HepG2 (cell line): ENCODE results near the gene SAMD5. TPM values are rescaled to one million over a fixed set of nuclear protein-coding genes. Genes with fewer than 3 reads are reported as not detected.

Source experiments
- ATAC-seq: fragments of 200-7000 bp; cut with Tn5 transposase; 3 replicates; pipeline ENCODE4 v1.9.1; 2020; ENCODE audit warnings: mild to moderate bottlenecking, moderate library complexity
- BruUV-seq: library from RNA; stranded (reverse); fragments of 400-500 nt; replicated peaks from 2 replicates; lab custom pipeline; 2021; lab: Mats Ljungman, UMichigan
- CTCF ChIA-PET: fragments of 300-600 bp; formaldehyde crosslinking; extraction: SDS; loops from one replicate; lab custom pipeline; 2021; ENCODE audit warnings: low total read pairs, inconsistent platforms, low intra/inter-chr PET ratio; lab: Yijun Ruan, JAX
- POLR2A ChIA-PET: fragments of 350-600 bp; sonication (Branson Sonifier 250); formaldehyde crosslinking; loops from one replicate; lab custom pipeline; 2020; ENCODE audit warnings: antibody characterized with exemption, inconsistent platforms; lab: Yijun Ruan, JAX
- DNase-seq: peaks from one replicate; pipeline ENCODE4 v3.0.0-alpha.2; 2015; ENCODE audit warnings: low spot score
- FAIRE-seq: peaks from 3 replicates; lab custom pipeline; 2011; peaks lifted over from hg19 to GRCh38; lab: Jason Lieb, UNC
- H2AFZ ChIP-seq: one replicate; pipeline ENCODE4 v1.6.1; 2011; ENCODE audit warnings: low read length, inconsistent platforms
- H3K27ac ChIP-seq: fragments of 300-600 bp; 3 replicates; pipeline ENCODE4 v1.8.0; 2011; ENCODE audit warnings: mixed run types, mild to moderate bottlenecking, mixed read lengths, low read length, inconsistent platforms; ENCODE audit not compliant: insufficient read depth; ENCODE audit errors: extremely low read length
- H3K27me3 ChIP-seq, 2 experiments: fragments of 200-600 bp in 1 of 2; 2 replicates in 1 of 2; 3 replicates in 1 of 2; pipeline versions ENCODE4 v1.6.0 to v1.8.0; 2011; ENCODE audit warnings: low read length in 2 of 2, mild to moderate bottlenecking in 2 of 2, moderate library complexity in 2 of 2, inconsistent platforms in 1 of 2; ENCODE audit not compliant: insufficient read depth in 2 of 2, control insufficient read depth in 1 of 2
- H3K36me3 ChIP-seq, 2 experiments: fragments of 200-600 bp in 1 of 2; replicated peaks in 1 of 2; 2 replicates in 1 of 2; 3 replicates in 1 of 2; pipeline versions ENCODE4 v1.5.1 to v1.8.0; 2011; ENCODE audit warnings: low read length in 2 of 2, inconsistent platforms in 1 of 2; ENCODE audit not compliant: insufficient read depth in 2 of 2, control insufficient read depth in 1 of 2
- H3K4me1 ChIP-seq: 2 replicates; pipeline ENCODE4 v1.5.1; 2012; ENCODE audit warnings: low read length, inconsistent platforms; ENCODE audit not compliant: insufficient read depth
- H3K4me2 ChIP-seq: 2 replicates; pipeline ENCODE4 v1.6.0; 2011; ENCODE audit warnings: low read depth, low read length, inconsistent platforms
- H3K4me3 ChIP-seq, 3 experiments: fragments of 200-600 bp in 1 of 3; sonication (generic), shearing (Covaris generic) in 1 of 3; replicated peaks in 1 of 3; 2 replicates each; pipeline ENCODE4 v1.5.1; 2011 to 2016; ENCODE audit warnings: low read length in 3 of 3, inconsistent platforms in 2 of 3, low read depth in 2 of 3, mild to moderate bottlenecking in 2 of 3, control low read depth in 1 of 3, mixed read lengths in 1 of 3; ENCODE audit not compliant: insufficient read depth in 1 of 3
- H3K79me2 ChIP-seq: one replicate; pipeline ENCODE4 v1.6.1; 2011; ENCODE audit warnings: low read length, inconsistent platforms; ENCODE audit not compliant: insufficient read depth
- H3K9ac ChIP-seq: 2 replicates; pipeline ENCODE4 v1.6.0; 2011; ENCODE audit warnings: mild to moderate bottlenecking, low read depth, low read length, inconsistent platforms; ENCODE audit not compliant: insufficient read depth
- H3K9me3 ChIP-seq: 2 replicates; pipeline ENCODE4 v1.5.1; 2012; ENCODE audit warnings: mild to moderate bottlenecking, low read length
- H4K20me1 ChIP-seq: 2 replicates; pipeline ENCODE4 v1.6.0; 2011; ENCODE audit warnings: inconsistent platforms, mild to moderate bottlenecking, low read length, moderate library complexity; ENCODE audit not compliant: insufficient read depth
- CAMTA2 ChIP-seq: sonication (generic); formaldehyde crosslinking; IDR thresholded peaks from 2 replicates; pipeline ENCODE4 v1.4.0; 2020; ENCODE audit warnings: mild to moderate bottlenecking, missing genetic modification reagents, borderline replicate concordance
- DNMT3B ChIP-seq: conservative IDR thresholded peaks from 2 replicates; pipeline ENCODE4 v1.6.1; 2016; ENCODE audit warnings: missing biosample characterization, control low read depth
- ELF3 ChIP-seq: IDR thresholded peaks from 2 replicates; pipeline ENCODE4 v1.6.1; 2016; ENCODE audit warnings: missing genetic modification reagents, missing compliant biosample characterization
- MYC ChIP-seq: sonication (generic); formaldehyde crosslinking; IDR thresholded peaks from 2 replicates; pipeline ENCODE4 v1.9.0; 2021; ENCODE audit warnings: missing genetic modification reagents, borderline replicate concordance
- SMYD3 ChIP-seq: sonication (generic); formaldehyde crosslinking; IDR thresholded peaks from 2 replicates; pipeline ENCODE4 v1.8.1; 2023; ENCODE audit warnings: mild to moderate bottlenecking, missing genetic modification reagents
- TEAD2 ChIP-seq: sonication (generic); formaldehyde crosslinking; IDR thresholded peaks from 2 replicates; pipeline ENCODE4 v1.9.0; 2021; ENCODE audit warnings: missing genetic modification reagents
- ZNF224 ChIP-seq: sonication (generic); formaldehyde crosslinking; IDR thresholded peaks from 2 replicates; pipeline ENCODE4 v1.5.0; 2020; ENCODE audit warnings: mild to moderate bottlenecking, missing genetic modification reagents
- ZNF256 ChIP-seq: sonication (generic); formaldehyde crosslinking; conservative IDR thresholded peaks from 2 replicates; pipeline ENCODE4 v1.4.0; 2020; ENCODE audit warnings: missing genetic modification reagents
- ZNF350 ChIP-seq: sonication (generic); formaldehyde crosslinking; IDR thresholded peaks from 2 replicates; pipeline ENCODE4 v1.4.0; 2020; ENCODE audit warnings: mild to moderate bottlenecking, low read depth, missing genetic modification reagents, borderline replicate concordance
- ZNF484 ChIP-seq: sonication (generic); formaldehyde crosslinking; IDR thresholded peaks from 2 replicates; pipeline ENCODE4 v1.5.1; 2020; ENCODE audit warnings: mild to moderate bottlenecking, low read depth, missing genetic modification reagents, borderline replicate concordance
- ZNF775 ChIP-seq: sonication (generic); formaldehyde crosslinking; IDR thresholded peaks from 2 replicates; pipeline ENCODE4 v1.4.0; 2020; ENCODE audit warnings: missing genetic modification reagents, mild to moderate bottlenecking, moderate library complexity, borderline replicate concordance
- WGBS: methylation state at CpG from one replicate; pipeline ENCODE4 v1.1.6; 2017; ENCODE audit warnings: low lambda C conversion rate; 5-methylcytosine and 5-hydroxymethylcytosine counted together
- in situ Hi-C: cut with HindIII; loops from 2 replicates; pipeline ENCODE4 v1.10.0; 2017; ENCODE audit warnings: low pct_unique_long_range_greater_than_20kb; ENCODE audit not compliant: extremely low pct_ligation_motif_present
- intact Hi-C: fragments of 100-400 bp; cut with micrococcal nuclease; formaldehyde crosslinking; loops from one replicate; pipeline ENCODE4 v1.10.0; 2022; ENCODE audit not compliant: unreplicated experiment
- polyA plus RNA-seq, 8 experiments: library from polyadenylated mRNA; depleted of rRNA in 3 of 8; stranded (reverse) in 7 of 8; unstranded in 1 of 8; fragments of >200 nt; fragmentation: Illumina TruSeq in 4 of 8; extraction: Trizol in 4 of 8; gene quantifications; 2 replicates each; pipeline versions ENCODE4 v1.2.1 to v1.2.3, GENCODE V29; 2011 to 2016; ENCODE audit warnings: low read depth in 4 of 8, missing spikeins in 1 of 8, mixed read lengths in 1 of 8; ENCODE audit not compliant: insufficient read depth in 1 of 8
- total RNA-seq, 5 experiments: library from RNA; depleted of rRNA; stranded (reverse); fragments of >200 nt; fragmentation: Illumina TruSeq; extraction: Trizol; gene quantifications; 2 replicates each; pipeline ENCODE4 v1.2.3, GENCODE V29; 2016; ENCODE audit warnings: low read depth in 1 of 5
- TF ChIP-seq, protein P1 (sequence below): sonication (generic); formaldehyde crosslinking; conservative IDR thresholded peaks from 2 replicates; pipeline ENCODE4 v1.4.0; 2020; ENCODE audit warnings: missing genetic modification reagents
- TF ChIP-seq, protein P2 (sequence below): sonication (generic); formaldehyde crosslinking; IDR thresholded peaks from 2 replicates; pipeline ENCODE4 v1.5.1; 2020; ENCODE audit warnings: mild to moderate bottlenecking, missing genetic modification reagents, moderate library complexity

The SAMD5 gene
- total and polyA plus RNA-seq, 2 of the 13 experiments (the other 11 are each of a cell fraction or from before 2014, with no cell fraction given): 0.02 to 0.07 TPM

DNA sequence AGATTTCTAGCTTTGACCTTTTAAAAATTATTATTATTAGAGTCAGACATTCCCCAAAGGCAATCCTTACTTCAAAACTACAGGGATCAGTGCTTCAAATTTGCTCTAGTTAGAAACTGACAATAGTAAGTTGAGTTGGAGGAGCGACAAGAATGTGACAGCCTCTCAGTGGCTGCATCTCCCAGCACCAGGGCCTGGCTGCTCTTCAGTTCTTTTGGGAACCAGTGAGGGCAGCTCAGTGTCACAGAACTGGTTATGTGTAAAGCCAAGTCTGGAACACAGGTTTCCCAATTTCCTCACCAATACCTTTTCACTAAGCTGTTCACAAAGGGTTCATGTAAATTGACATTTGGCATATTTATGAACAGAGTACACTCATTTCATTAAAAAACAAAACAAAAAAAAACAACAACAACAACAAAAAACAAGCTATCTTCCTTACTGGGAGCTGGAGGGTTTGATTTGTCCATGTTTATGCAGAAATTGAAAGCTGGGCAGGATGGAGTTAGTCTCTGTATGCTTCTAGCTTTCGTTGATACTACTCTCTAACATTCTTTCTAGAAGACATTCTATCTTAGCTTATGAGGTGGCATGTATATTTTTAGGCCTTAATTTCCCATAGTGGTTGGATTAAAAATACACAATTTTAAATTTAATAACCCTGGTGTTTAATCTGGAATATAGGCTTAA lies 95.0 kb downstream of the SAMD5 start:
- FAIRE-seq (no peak), ATAC-seq (no peak), DNase-seq (no peak)
- in situ Hi-C loops: no loop called here
- H3K9ac ChIP-seq: no peak overlapping the region
- peaks cover 0 to 4% of the 10 kb centered on the region in 2 experiments; a peak in 1 of 5 replicates for H3K27me3 ChIP-seq
- no peak overlapping the region for H3K27ac ChIP-seq
- H2AFZ ChIP-seq: no peak overlapping the region
- no peak overlapping the region for H3K4me2 ChIP-seq
- H4K20me1 ChIP-seq: no peaks in the 10 kb centered on the region
- no TSS peak for BruUV-seq
- ChIA-PET POLR2A (no interaction called here), CTCF (no interaction called here)
- 0% methylated on average over 2 of the region's 2 CpGs for WGBS
- H3K36me3 ChIP-seq: no peaks in the 10 kb centered on the region
- H3K4me1 ChIP-seq: no peaks in the 10 kb centered on the region
- no peaks in the 10 kb centered on the region for H3K79me2 ChIP-seq
- no peak overlapping the region for H3K4me3 ChIP-seq
- TF ChIP-seq ZNF350 (CRISPR knock-in tag) (no peak), TEAD2 (CRISPR knock-in tag) (no peak), MYC (CRISPR knock-in tag) (no peak), DNMT3B (CRISPR knock-in tag) (no peak), ZNF484 (CRISPR knock-in tag) (no peak), ELF3 (CRISPR knock-in tag) (no peak), ZNF224 (CRISPR knock-in tag) (no peak), CAMTA2 (no peak), SMYD3 (CRISPR knock-in tag) (no peak), ZNF256 (CRISPR knock-in tag) (no peak), ZNF775 (CRISPR knock-in tag) (no peak)
- TF ChIP-seq, protein P1, sequence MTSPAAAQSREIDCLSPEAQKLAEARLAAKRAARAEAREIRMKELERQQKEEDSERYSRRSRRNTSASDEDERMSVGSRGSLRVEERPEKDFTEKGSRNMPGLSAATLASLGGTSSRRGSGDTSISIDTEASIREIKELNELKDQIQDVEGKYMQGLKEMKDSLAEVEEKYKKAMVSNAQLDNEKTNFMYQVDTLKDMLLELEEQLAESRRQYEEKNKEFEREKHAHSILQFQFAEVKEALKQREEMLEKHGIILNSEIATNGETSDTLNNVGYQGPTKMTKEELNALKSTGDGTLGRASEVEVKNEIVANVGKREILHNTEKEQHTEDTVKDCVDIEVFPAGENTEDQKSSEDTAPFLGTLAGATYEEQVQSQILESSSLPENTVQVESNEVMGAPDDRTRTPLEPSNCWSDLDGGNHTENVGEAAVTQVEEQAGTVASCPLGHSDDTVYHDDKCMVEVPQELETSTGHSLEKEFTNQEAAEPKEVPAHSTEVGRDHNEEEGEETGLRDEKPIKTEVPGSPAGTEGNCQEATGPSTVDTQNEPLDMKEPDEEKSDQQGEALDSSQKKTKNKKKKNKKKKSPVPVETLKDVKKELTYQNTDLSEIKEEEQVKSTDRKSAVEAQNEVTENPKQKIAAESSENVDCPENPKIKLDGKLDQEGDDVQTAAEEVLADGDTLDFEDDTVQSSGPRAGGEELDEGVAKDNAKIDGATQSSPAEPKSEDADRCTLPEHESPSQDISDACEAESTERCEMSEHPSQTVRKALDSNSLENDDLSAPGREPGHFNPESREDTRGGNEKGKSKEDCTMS (CRISPR knock-in tag): no peak
- TF ChIP-seq, protein P2, sequence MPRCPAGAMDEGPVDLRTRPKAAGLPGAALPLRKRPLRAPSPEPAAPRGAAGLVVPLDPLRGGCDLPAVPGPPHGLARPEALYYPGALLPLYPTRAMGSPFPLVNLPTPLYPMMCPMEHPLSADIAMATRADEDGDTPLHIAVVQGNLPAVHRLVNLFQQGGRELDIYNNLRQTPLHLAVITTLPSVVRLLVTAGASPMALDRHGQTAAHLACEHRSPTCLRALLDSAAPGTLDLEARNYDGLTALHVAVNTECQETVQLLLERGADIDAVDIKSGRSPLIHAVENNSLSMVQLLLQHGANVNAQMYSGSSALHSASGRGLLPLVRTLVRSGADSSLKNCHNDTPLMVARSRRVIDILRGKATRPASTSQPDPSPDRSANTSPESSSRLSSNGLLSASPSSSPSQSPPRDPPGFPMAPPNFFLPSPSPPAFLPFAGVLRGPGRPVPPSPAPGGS (CRISPR knock-in tag): no peak
- no peaks in the 10 kb centered on the region for H3K9me3 ChIP-seq
- intact Hi-C loops: no loop called here
